A549 (cell line): ENCODE measurements around the gene ASGR1.

ENCODE experiments used
- CHD4 ChIP-seq: fragments of 200-600 bp; sonication (generic); IDR thresholded peaks from 2 replicates; pipeline ENCODE4 v1.6.1; 2016; ENCODE audit warnings: antibody characterized with exemption, mild to moderate bottlenecking, borderline replicate concordance
- JUNB ChIP-seq: fragments of >200 bp; sonication (Bioruptor Twin); formaldehyde crosslinking; IDR thresholded peaks from 2 replicates; pipeline ENCODE4 v1.6.1; 2016
- POLR2A ChIP-seq: IDR thresholded peaks from 2 replicates; pipeline ENCODE4 v1.6.1; 2012; ENCODE audit warnings: mild to moderate bottlenecking, low read length
- RARB ChIP-seq: fragments of 250-450 bp; sonication (Bioruptor Pico); IDR thresholded peaks from 2 replicates; pipeline ENCODE4 v1.8.0; 2021; ENCODE audit warnings: mild to moderate bottlenecking, moderate library complexity
- SMC3 ChIP-seq: fragments of >200 bp; sonication (Bioruptor Twin); formaldehyde crosslinking; IDR thresholded peaks from 3 replicates; pipeline ENCODE4 v1.6.1; 2018; ENCODE audit warnings: inconsistent platforms
- ZC3H11A ChIP-seq: fragments of 450-650 bp; IDR thresholded peaks from 2 replicates; pipeline ENCODE4 v1.6.1; 2014; ENCODE audit warnings: antibody characterized with exemption, mild to moderate bottlenecking
- ZSCAN20 ChIP-seq: fragments of 250-450 bp; sonication (Bioruptor Pico); IDR thresholded peaks from 2 replicates; pipeline ENCODE4 v1.8.0; 2022; ENCODE audit warnings: mild to moderate bottlenecking, moderate library complexity
- TF ChIP-seq, protein P1 (sequence below): fragments of >200 bp; sonication (Bioruptor Twin); formaldehyde crosslinking; IDR thresholded peaks from 3 replicates; pipeline ENCODE4 v1.5.1; 2016
- TF ChIP-seq, protein P2 (sequence below): fragments of 200-600 bp; sonication (generic); IDR thresholded peaks from 2 replicates; pipeline ENCODE4 v1.6.1; 2016; ENCODE audit warnings: antibody characterized with exemption, mild to moderate bottlenecking, moderate library complexity
- TF ChIP-seq, protein P3 (sequence below): IDR thresholded peaks from 2 replicates; pipeline ENCODE4 v1.6.1; 2012

DNA sequence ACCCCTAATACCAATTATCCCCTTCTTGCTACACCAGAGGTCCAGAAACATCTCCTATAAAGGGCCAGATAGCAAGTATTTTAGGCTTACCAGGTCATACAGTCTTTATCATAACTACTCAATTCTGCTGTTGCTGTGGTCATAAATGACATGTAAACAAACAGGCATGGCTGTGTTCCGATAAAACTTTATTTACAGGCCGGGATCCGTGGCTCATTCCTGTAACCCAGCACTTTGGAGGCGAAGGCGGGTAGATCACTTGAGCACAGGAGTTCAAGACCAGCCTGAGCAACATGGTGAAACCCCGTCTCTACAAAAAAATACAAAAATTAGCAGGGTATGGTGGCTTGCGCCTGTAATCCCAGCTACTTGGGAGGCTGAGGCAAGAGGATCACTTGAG lies 12.3 kb downstream of the ASGR1 start:
- TF ChIP-seq, protein P1, sequence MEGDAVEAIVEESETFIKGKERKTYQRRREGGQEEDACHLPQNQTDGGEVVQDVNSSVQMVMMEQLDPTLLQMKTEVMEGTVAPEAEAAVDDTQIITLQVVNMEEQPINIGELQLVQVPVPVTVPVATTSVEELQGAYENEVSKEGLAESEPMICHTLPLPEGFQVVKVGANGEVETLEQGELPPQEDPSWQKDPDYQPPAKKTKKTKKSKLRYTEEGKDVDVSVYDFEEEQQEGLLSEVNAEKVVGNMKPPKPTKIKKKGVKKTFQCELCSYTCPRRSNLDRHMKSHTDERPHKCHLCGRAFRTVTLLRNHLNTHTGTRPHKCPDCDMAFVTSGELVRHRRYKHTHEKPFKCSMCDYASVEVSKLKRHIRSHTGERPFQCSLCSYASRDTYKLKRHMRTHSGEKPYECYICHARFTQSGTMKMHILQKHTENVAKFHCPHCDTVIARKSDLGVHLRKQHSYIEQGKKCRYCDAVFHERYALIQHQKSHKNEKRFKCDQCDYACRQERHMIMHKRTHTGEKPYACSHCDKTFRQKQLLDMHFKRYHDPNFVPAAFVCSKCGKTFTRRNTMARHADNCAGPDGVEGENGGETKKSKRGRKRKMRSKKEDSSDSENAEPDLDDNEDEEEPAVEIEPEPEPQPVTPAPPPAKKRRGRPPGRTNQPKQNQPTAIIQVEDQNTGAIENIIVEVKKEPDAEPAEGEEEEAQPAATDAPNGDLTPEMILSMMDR = no peak
- TF ChIP-seq SMC3 = no peak
- no peak for TF ChIP-seq ZC3H11A
- TF ChIP-seq ZSCAN20 (CRISPR knock-in tag) = no peak
- TF ChIP-seq, protein P2, sequence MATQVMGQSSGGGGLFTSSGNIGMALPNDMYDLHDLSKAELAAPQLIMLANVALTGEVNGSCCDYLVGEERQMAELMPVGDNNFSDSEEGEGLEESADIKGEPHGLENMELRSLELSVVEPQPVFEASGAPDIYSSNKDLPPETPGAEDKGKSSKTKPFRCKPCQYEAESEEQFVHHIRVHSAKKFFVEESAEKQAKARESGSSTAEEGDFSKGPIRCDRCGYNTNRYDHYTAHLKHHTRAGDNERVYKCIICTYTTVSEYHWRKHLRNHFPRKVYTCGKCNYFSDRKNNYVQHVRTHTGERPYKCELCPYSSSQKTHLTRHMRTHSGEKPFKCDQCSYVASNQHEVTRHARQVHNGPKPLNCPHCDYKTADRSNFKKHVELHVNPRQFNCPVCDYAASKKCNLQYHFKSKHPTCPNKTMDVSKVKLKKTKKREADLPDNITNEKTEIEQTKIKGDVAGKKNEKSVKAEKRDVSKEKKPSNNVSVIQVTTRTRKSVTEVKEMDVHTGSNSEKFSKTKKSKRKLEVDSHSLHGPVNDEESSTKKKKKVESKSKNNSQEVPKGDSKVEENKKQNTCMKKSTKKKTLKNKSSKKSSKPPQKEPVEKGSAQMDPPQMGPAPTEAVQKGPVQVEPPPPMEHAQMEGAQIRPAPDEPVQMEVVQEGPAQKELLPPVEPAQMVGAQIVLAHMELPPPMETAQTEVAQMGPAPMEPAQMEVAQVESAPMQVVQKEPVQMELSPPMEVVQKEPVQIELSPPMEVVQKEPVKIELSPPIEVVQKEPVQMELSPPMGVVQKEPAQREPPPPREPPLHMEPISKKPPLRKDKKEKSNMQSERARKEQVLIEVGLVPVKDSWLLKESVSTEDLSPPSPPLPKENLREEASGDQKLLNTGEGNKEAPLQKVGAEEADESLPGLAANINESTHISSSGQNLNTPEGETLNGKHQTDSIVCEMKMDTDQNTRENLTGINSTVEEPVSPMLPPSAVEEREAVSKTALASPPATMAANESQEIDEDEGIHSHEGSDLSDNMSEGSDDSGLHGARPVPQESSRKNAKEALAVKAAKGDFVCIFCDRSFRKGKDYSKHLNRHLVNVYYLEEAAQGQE = no peak
- no peak for TF ChIP-seq POLR2A
- TF ChIP-seq, protein P3, sequence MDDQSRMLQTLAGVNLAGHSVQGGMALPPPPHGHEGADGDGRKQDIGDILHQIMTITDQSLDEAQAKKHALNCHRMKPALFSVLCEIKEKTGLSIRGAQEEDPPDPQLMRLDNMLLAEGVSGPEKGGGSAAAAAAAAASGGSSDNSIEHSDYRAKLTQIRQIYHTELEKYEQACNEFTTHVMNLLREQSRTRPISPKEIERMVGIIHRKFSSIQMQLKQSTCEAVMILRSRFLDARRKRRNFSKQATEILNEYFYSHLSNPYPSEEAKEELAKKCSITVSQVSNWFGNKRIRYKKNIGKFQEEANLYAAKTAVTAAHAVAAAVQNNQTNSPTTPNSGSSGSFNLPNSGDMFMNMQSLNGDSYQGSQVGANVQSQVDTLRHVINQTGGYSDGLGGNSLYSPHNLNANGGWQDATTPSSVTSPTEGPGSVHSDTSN = no peak
- TF ChIP-seq CHD4 = no peak
- no peak for TF ChIP-seq JUNB
- no peak for TF ChIP-seq RARB (CRISPR knock-in tag)
